Measurements from ENCODE around the gene JTB. TPM values are rescaled to one million over a fixed set of nuclear protein-coding genes. Genes with fewer than 3 reads are reported as not detected.

Gene JTB
- total and polyA plus RNA-seq, 9 of the 15 experiments (the other 6 are each of a cell fraction or from before 2014, with no cell fraction given): 24.7 to 308 (median 151) TPM

DNA sequence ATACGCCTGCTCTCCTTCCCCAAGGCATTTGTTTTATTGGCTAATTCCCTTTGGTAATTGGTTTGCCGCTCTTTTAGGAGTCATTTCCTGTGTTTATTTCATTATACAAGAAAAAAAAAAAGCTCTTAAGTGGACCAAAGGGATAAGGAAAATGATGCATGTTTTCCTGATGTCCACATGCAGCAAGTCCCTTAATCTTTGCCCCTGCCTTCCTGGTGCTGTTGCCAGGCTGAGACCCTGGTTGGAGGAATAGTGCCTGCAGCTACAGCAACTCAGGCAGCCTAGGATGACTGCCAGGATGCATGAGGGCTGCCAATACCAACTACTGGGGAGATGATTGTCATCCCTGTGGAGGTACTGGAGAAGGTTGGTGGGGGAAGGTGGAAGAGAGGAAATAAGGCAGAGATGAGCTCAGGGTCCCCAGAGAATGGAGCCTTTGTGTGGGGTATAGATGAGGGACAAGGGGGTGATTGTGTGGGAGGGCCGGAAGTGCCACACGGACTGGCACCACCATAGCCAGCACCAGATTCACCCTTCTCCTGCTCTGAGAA lies 48.6 kb downstream of the JTB start:
- CTCF ChIA-PET (ENCODE audit: low intra/inter-chr PET ratio): no interaction called here
- POLR2A ChIA-PET: interaction anchor here (0.6 to 1.6 kb wide), 6 partner anchors 10 to 61 kb away, joined by 3 to 8 read pairs (median 4); partner anchors contain the start of gene JTB
- Histone ChIP-seq H2AFZ (ENCODE audit: low read depth, low read length) (no peak overlapping the region), H3K36me3 (ENCODE audit: control insufficient read depth, insufficient read depth, low read length) (peaks cover 36% of the 10 kb centered on the region; the same call in 2 of the 3 replicates), H3K4me3 (no peak overlapping the region), H3K27me3 (ENCODE audit: control insufficient read depth in 2 of 2, insufficient read depth in 2 of 2, low read length in 2 of 2) (no peaks in the 10 kb centered on the region), H3K27ac (ENCODE audit: extremely low read depth, low read depth, low read length) (no peak overlapping the region), H3K4me1 (replicated peaks in 1 of 2; ENCODE audit: control insufficient read depth in 2 of 2, insufficient read depth in 2 of 2, low read length in 2 of 2) (peaks cover 0 to 4% of the 10 kb centered on the region in 2 experiments; a peak in 3 of 5 replicates), H3K79me2 (ENCODE audit: control insufficient read depth, insufficient read depth, low read length) (no peaks in the 10 kb centered on the region), H3K4me2 (ENCODE audit: insufficient read depth, low read length) (no peak overlapping the region), H3K9me3 (replicated peaks; ENCODE audit: control insufficient read depth, insufficient read depth, low read depth, low read length) (no peaks in the 10 kb centered on the region), H4K20me1 (replicated peaks; ENCODE audit: control insufficient read depth, insufficient read depth, low read length) (no peaks in the 10 kb centered on the region), H3K9me1 (ENCODE audit: control insufficient read depth, insufficient read depth, low read length) (no peaks in the 10 kb centered on the region), H3K9ac (ENCODE audit: insufficient read depth in 1 of 2, low read depth in 2 of 2, low read length in 2 of 2) (0 out of 4 replicates have a peak overlapping the region, but pooled peaks of 1 of the 2 experiments have one; percentile 1)
- no TSS peak for BruUV-seq (replicated peaks)
- FAIRE-seq (no peak), ATAC-seq (no peak), DNase-seq (ENCODE audit: extremely low read depth in 1 of 4, low spot score in 3 of 4) (no peak)
- intact Hi-C loops (cut with micrococcal nuclease): no loop called here
- TF ChIP-seq ZNF277 (CRISPR knock-in tag; IDR thresholded peaks at IDR 0.05; ENCODE audit: borderline replicate concordance) (no peak), ZEB2 (IDR thresholded peaks at IDR 0.05) (no peak), PYGO2 (tag; IDR thresholded peaks at IDR 0.05) (no peak), ILK (tag; IDR thresholded peaks at IDR 0.05; ENCODE audit: borderline replicate concordance, low read depth) (no peak), BMI1 (IDR thresholded peaks at IDR 0.05; ENCODE audit: low read length) (no peak), ZKSCAN1 (IDR thresholded peaks at IDR 0.05; ENCODE audit: low read depth, low read length) (no peak), SUPT5H (IDR thresholded peaks at IDR 0.05) (peak; percentile 49; the same call in 1 of the 2 replicates), KLF16 (IDR thresholded peaks at IDR 0.05) (no peak), EP300 (IDR thresholded peaks at IDR 0.05; ENCODE audit: low read length) (no peak), ZNF583 (CRISPR knock-in tag; IDR thresholded peaks at IDR 0.05) (no peak), TRIM24 (IDR thresholded peaks at IDR 0.05) (no peak), NFATC3 (IDR thresholded peaks at IDR 0.05) (no peak), POLR2A (conservative IDR thresholded peaks at IDR 0.05) (peak; percentile 33; the same call in 1 of the 2 replicates)
- TF ChIP-seq, protein P1, sequence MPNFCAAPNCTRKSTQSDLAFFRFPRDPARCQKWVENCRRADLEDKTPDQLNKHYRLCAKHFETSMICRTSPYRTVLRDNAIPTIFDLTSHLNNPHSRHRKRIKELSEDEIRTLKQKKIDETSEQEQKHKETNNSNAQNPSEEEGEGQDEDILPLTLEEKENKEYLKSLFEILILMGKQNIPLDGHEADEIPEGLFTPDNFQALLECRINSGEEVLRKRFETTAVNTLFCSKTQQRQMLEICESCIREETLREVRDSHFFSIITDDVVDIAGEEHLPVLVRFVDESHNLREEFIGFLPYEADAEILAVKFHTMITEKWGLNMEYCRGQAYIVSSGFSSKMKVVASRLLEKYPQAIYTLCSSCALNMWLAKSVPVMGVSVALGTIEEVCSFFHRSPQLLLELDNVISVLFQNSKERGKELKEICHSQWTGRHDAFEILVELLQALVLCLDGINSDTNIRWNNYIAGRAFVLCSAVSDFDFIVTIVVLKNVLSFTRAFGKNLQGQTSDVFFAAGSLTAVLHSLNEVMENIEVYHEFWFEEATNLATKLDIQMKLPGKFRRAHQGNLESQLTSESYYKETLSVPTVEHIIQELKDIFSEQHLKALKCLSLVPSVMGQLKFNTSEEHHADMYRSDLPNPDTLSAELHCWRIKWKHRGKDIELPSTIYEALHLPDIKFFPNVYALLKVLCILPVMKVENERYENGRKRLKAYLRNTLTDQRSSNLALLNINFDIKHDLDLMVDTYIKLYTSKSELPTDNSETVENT (CRISPR knock-in tag; IDR thresholded peaks at IDR 0.05): no peak
- TF ChIP-seq, protein P2, sequence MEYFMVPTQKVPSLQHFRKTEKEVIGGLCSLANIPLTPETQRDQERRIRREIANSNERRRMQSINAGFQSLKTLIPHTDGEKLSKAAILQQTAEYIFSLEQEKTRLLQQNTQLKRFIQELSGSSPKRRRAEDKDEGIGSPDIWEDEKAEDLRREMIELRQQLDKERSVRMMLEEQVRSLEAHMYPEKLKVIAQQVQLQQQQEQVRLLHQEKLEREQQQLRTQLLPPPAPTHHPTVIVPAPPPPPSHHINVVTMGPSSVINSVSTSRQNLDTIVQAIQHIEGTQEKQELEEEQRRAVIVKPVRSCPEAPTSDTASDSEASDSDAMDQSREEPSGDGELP (CRISPR knock-in tag; IDR thresholded peaks at IDR 0.05; ENCODE audit: borderline replicate concordance): no peak
- 72% methylated on average over 4 of the region's 4 CpGs for WGBS (ENCODE audit: insufficient coverage, low coverage, missing lambda C conversion rate)
- in situ Hi-C loops (cut with MboI): no loop called here
